SK-N-SH (cell line): Measurements from ENCODE around the gene ZEB2.

Source experiments
- CTCF ChIP-seq: fragments of 200-600 bp; sonication (generic); IDR thresholded peaks from 2 replicates; pipeline ENCODE4 v1.6.1; 2017; ENCODE audit warnings: antibody characterized with exemption, mild to moderate bottlenecking, moderate library complexity
- EP300 ChIP-seq, 2 experiments: IDR thresholded peaks; 2 replicates each; pipeline versions ENCODE4 v1.4.0 to v1.6.1; 2012; ENCODE audit warnings: borderline replicate concordance in 1 of 2, low read depth in 1 of 2, low read length in 1 of 2
- EZH2phosphoT487 ChIP-seq: fragments of 200-600 bp; sonication (generic); IDR thresholded peaks from 2 replicates; pipeline ENCODE4 v1.6.1; 2017; ENCODE audit warnings: low read depth, mixed run types, mild to moderate bottlenecking, antibody characterized with exemption, moderate library complexity, borderline replicate concordance
- FOXJ3 ChIP-seq: sonication (generic); formaldehyde crosslinking; IDR thresholded peaks from 2 replicates; pipeline ENCODE4 v1.5.1; 2020; ENCODE audit warnings: mild to moderate bottlenecking, missing genetic modification reagents
- GABPA ChIP-seq: IDR thresholded peaks from 2 replicates; pipeline ENCODE4 v1.4.0; 2012; ENCODE audit warnings: low read depth, mild to moderate bottlenecking
- MAX ChIP-seq: IDR thresholded peaks from 2 replicates; pipeline ENCODE4 v1.4.0; 2012; ENCODE audit warnings: low read depth
- NFIC ChIP-seq: IDR thresholded peaks from 2 replicates; pipeline ENCODE4 v1.4.0; 2012; ENCODE audit warnings: borderline replicate concordance
- POLR2AphosphoS5 ChIP-seq: IDR thresholded peaks from 2 replicates; pipeline ENCODE4 v1.6.1; 2012; ENCODE audit warnings: low read depth, low read length
- RCOR1 ChIP-seq: fragments of 150-350 bp; IDR thresholded peaks from 2 replicates; pipeline ENCODE4 v1.6.1; 2017; ENCODE audit warnings: antibody characterized with exemption, low read length
- REST ChIP-seq: IDR thresholded peaks from 2 replicates; pipeline ENCODE4 v1.6.1; 2012; ENCODE audit warnings: mild to moderate bottlenecking, low read depth, low read length, moderate library complexity
- YY1 ChIP-seq: IDR thresholded peaks from 2 replicates; pipeline ENCODE4 v1.4.0; 2012; ENCODE audit warnings: low read depth, mild to moderate bottlenecking
- TF ChIP-seq, protein P1 (sequence below): fragments of 150-350 bp; IDR thresholded peaks from 2 replicates; pipeline ENCODE4 v1.6.1; 2017; ENCODE audit warnings: antibody characterized with exemption, low read length, low read depth, borderline replicate concordance

- TF ChIP-seq GABPA: no peak
- no peak for TF ChIP-seq EP300 (IDR thresholded peaks at IDR 0.05; ENCODE audit: borderline replicate concordance in 1 of 2, low read depth in 1 of 2, low read length in 1 of 2)
- TF ChIP-seq CTCF: no peak
- TF ChIP-seq NFIC: no peak
- no peak for TF ChIP-seq POLR2AphosphoS5
- TF ChIP-seq EZH2phosphoT487: no peak
- TF ChIP-seq FOXJ3 (CRISPR knock-in tag): no peak
- no peak for TF ChIP-seq REST
- TF ChIP-seq MAX: no peak
- TF ChIP-seq RCOR1: no peak
- TF ChIP-seq YY1: no peak
- TF ChIP-seq, protein P1, sequence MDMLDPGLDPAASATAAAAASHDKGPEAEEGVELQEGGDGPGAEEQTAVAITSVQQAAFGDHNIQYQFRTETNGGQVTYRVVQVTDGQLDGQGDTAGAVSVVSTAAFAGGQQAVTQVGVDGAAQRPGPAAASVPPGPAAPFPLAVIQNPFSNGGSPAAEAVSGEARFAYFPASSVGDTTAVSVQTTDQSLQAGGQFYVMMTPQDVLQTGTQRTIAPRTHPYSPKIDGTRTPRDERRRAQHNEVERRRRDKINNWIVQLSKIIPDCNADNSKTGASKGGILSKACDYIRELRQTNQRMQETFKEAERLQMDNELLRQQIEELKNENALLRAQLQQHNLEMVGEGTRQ: no peak
These were observed 60.6 kb downstream of the ZEB2 start for GRCh38 chr2:144459286-144459685.
